Measurements from ENCODE around the gene C17orf67.

Gene C17orf67

GRCh38 chr17:56806949-56807348, 26.8 kb downstream of the C17orf67 start:
- no peaks in the 10 kb centered on the region for H3K9me3 ChIP-seq (ENCODE audit: control insufficient read depth, insufficient read depth, low read length)
- H3K36me3 ChIP-seq (ENCODE audit: control insufficient read depth, low read length) = no peaks in the 10 kb centered on the region
- no peaks in the 10 kb centered on the region for H4K20me1 ChIP-seq (ENCODE audit: control insufficient read depth, insufficient read depth, low read depth, low read length)
- H3K4me3 ChIP-seq (ENCODE audit: low read length) = no peak overlapping the region
- H3K4me2 ChIP-seq (ENCODE audit: low read length) = no peak overlapping the region
- H3F3A ChIP-seq (ENCODE audit: control insufficient read depth, insufficient read depth) = no peaks in the 10 kb centered on the region
- H3K27me3 ChIP-seq (ENCODE audit: control insufficient read depth, low read length) = no peaks in the 10 kb centered on the region
- H3K27ac ChIP-seq (ENCODE audit: low read depth, low read length) = no peak overlapping the region
- no peaks in the 10 kb centered on the region for H3K4me1 ChIP-seq (ENCODE audit: control insufficient read depth, low read length)
- H3K9me2 ChIP-seq (replicated peaks; ENCODE audit: control insufficient read depth, low read length) = no peaks in the 10 kb centered on the region
- H3K79me2 ChIP-seq (ENCODE audit: control insufficient read depth, low read length) = no peaks in the 10 kb centered on the region
- TF ChIP-seq EZH2phosphoT487 (IDR thresholded peaks at IDR 0.05; ENCODE audit: borderline replicate concordance, low read length) (no peak), CTCF (IDR thresholded peaks at IDR 0.05; ENCODE audit: low read depth, low read length, poor library complexity, severe bottlenecking) (no peak)

DNA sequence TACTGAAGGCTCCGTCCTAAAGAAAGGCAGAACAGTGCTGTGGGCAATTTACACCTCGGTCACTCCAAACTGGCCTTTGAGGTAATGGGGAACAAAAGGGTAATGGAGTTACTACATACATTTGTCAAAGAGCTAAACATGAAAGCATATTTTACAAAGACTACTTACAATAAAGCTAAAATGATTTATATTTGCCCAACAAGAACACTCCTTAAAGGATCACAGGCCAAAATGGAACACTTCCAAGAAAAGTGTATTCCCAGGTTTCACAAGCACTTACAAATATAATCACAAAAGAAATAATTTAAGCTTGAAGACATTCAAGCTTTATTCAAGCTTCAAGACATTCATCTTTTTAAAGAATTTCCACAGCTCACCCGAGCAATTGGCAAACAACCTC, 29.3 kb downstream of the C17orf67 start:
- no peaks in the 10 kb centered on the region for H3K79me2 ChIP-seq (ENCODE audit: control insufficient read depth, low read length)
- no peaks in the 10 kb centered on the region for H3F3A ChIP-seq (ENCODE audit: control insufficient read depth, insufficient read depth)
- H3K27me3 ChIP-seq (ENCODE audit: control insufficient read depth, low read length) = 0 out of 2 replicates have a peak, but pooled peaks cover 2% of the 10 kb centered on the region
- H3K9me3 ChIP-seq (ENCODE audit: control insufficient read depth, insufficient read depth, low read length) = no peaks in the 10 kb centered on the region
- no peaks in the 10 kb centered on the region for H4K20me1 ChIP-seq (ENCODE audit: control insufficient read depth, insufficient read depth, low read depth, low read length)
- no peak overlapping the region for H3K27ac ChIP-seq (ENCODE audit: low read depth, low read length)
- H3K4me3 ChIP-seq (ENCODE audit: low read length) = no peak overlapping the region
- no peaks in the 10 kb centered on the region for H3K4me1 ChIP-seq (ENCODE audit: control insufficient read depth, low read length)
- no peak for TF ChIP-seq CTCF (IDR thresholded peaks at IDR 0.05; ENCODE audit: low read depth, low read length, poor library complexity, severe bottlenecking)
- TF ChIP-seq EZH2phosphoT487 (IDR thresholded peaks at IDR 0.05; ENCODE audit: borderline replicate concordance, low read length) = no peak
- no peaks in the 10 kb centered on the region for H3K9me2 ChIP-seq (replicated peaks; ENCODE audit: control insufficient read depth, low read length)
- no peak overlapping the region for H3K4me2 ChIP-seq (ENCODE audit: low read length)
- no peaks in the 10 kb centered on the region for H3K36me3 ChIP-seq (ENCODE audit: control insufficient read depth, low read length)

GRCh38 chr17:56803071-56803470, 30.6 kb downstream of the C17orf67 start:
- Histone ChIP-seq H3F3A (ENCODE audit: control insufficient read depth, insufficient read depth) (no peaks in the 10 kb centered on the region), H4K20me1 (ENCODE audit: control insufficient read depth, insufficient read depth, low read depth, low read length) (no peaks in the 10 kb centered on the region), H3K79me2 (ENCODE audit: control insufficient read depth, low read length) (no peaks in the 10 kb centered on the region), H3K27me3 (ENCODE audit: control insufficient read depth, low read length) (0 out of 2 replicates have a peak, but pooled peaks cover 2% of the 10 kb centered on the region), H3K9me2 (replicated peaks; ENCODE audit: control insufficient read depth, low read length) (no peaks in the 10 kb centered on the region), H3K4me1 (ENCODE audit: control insufficient read depth, low read length) (no peaks in the 10 kb centered on the region), H3K4me3 (ENCODE audit: low read length) (no peak overlapping the region), H3K9me3 (ENCODE audit: control insufficient read depth, insufficient read depth, low read length) (no peaks in the 10 kb centered on the region), H3K36me3 (ENCODE audit: control insufficient read depth, low read length) (no peaks in the 10 kb centered on the region), H3K4me2 (ENCODE audit: low read length) (no peak overlapping the region), H3K27ac (ENCODE audit: low read depth, low read length) (no peak overlapping the region)
- no peak for TF ChIP-seq CTCF (IDR thresholded peaks at IDR 0.05; ENCODE audit: low read depth, low read length, poor library complexity, severe bottlenecking)
- TF ChIP-seq EZH2phosphoT487 (IDR thresholded peaks at IDR 0.05; ENCODE audit: borderline replicate concordance, low read length) = no peak

Data from DOHH2 (cell line).